Measurements from ENCODE around the gene SIGMAR1.
"Not testable (repeated sequence)": the region's sequence is repeated elsewhere in the genome, so short reads cannot be mapped to it uniquely, and the experiment has no call there.

Gene SIGMAR1

DNA sequence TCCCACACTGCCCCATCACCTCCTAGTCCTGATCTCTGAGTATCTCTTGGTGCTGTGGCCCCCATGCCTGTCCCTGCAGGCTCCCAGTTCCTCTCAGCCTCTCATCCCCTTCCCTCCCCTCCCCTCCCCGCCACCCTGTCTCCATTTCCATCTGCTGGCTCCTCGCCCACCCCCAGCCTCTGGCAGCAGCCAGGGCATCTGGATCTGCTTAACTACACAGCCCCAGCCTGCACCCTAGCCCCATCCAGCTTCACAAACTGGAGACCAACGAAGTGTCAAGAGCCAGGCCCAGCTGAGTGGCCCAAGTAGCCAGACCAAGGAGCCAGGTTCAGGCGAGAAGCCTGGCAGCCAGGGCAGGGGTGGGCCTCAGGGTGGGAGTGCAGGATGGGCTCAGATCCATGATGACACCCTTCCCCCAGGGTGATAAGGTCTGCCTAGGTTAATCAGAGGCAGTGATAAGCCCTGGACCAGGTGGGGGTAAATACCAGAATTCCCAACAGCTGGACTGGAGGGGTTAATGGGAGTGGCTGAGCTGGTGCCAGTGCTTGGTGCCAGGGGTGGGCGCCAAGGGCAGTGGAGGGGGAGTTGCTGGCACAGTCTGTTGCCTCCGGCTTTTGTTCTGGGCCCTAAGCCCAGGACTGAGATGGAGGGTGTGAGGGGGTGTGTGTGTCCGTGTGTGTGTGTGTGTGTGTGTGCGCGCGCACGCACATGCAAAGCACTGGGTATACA, 16.9 kb upstream of the SIGMAR1 start:
- no peak for DNase-seq

DNA sequence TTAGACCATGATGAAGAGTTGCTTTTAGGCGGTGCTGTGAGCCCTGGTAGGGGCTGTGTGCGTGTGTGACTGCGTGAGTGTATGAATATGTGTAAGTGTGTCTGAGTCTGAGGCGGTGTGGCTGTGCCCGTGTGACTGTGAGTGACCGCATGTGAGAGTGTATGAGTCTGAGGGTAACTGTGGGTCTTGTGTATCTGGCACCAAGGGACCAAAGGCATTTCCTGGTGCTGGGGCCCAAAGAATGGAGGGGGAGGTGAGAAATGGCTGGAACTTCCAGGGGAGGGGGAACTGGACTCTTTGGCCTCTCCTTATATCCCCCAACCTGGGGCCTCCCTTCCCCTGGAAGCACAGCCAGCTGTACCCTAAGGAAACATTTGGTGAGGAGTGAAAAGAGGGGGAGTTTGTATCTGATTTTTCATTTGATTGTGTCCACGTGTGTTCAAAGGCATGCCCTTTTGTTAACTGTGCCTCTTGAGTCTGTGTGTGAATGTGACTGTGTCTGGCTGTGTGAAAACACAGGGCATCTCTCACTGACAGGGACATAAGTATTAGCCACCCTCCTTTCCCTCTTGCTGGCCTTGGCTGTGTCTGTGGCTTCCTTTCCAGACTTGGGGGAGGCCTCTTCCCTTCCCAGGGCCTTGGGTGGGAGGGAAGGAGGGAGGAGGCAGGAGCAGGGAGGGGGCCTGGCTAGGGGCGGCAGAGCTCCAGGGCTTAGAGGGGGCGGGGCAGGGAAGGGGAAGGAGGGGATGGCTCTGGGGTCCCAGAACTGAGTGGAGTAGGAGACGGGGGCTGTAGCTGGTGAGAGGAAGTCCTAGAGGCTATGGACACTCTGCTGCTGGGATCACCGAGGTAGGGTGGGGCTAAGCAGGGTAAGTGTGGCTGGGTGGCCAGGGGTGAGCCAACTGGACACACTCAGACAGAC, 15.8 kb upstream of the SIGMAR1 start:
- DNase-seq = no peak

DNA sequence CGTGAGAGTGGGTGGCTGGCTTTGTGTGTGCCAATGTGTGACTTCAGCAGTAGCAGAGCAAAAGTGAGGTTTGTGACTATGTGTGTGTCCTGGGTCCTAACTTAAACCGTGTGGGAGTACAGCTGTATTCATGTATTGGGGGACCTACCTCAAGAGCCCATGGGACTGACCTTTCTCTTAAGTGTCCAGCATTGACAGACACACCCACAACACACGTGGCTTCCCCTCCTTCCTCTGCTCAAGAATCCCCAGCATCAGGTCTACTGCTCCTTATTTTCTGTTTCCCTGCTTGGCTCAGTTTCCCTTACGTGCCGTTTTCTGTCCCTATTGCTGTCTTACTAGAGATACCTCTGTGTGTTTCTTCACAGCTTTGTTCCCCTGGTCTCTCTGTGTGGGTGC, 15.0 kb upstream of the SIGMAR1 start:
- DNase-seq = no peak

DNA sequence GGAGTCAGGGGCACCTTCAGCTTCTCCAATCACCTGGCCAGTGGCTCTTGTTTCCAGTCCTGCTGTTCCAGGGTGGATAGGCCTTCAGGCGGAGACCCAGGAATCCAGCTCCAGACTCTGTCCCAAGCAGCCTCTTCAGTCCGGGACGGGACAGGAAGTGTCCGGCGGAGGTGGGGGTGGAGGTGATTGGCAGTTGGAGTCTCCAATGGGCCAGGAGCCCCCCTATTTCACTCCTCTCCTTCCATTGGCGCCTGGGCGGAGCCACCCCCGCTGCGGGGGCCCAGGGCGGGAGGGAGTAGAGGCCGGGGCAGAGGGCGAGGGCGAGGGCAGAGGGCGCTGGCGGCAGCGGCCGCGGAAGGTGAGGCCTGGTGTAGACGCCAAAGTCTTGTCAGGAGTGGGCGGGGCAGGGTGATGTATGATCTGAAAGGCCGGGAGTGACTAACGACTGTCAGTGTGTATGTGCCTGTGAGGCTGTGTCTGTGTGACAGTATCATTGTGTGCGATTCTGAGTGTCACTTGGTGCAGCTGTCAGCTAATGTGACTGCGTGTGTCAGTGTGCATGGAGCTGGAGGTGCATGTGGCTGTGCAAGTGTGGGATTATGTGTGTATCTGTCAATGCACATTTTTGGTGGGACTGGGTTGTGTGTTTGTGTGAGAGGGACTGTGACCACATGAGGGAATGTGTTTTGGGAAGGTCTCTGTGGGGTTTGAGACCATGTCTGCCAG, 14.5 kb upstream of the SIGMAR1 start, which contains the start of gene IL11RA:
TSS of gene IL11RA (plus strand) at position 310 of the 726 bp plus-strand sequence. CDS start 3,033 bp downstream, outside the sequence.
- peak; percentile 38 for DNase-seq

DNA sequence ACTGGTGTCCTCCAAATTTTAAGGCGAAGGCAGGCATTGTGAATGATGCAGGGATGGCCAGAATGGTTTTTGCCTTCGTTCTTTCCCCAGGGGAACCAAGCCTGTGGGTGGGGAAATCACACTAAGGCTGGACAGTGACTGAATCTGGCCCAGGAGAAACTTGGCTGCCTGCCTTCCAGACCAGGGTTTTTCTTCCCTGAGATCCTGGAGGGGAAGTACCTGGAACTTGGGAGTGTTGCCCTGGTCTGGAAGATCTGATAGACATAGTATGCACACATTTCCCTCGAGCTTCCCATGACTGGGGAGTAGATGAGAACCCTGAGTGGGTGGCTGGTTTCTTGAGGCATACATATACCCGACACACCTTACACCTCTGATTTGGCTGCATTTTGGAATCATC, 13.7 kb upstream of the SIGMAR1 start:
- no peak for DNase-seq

DNA sequence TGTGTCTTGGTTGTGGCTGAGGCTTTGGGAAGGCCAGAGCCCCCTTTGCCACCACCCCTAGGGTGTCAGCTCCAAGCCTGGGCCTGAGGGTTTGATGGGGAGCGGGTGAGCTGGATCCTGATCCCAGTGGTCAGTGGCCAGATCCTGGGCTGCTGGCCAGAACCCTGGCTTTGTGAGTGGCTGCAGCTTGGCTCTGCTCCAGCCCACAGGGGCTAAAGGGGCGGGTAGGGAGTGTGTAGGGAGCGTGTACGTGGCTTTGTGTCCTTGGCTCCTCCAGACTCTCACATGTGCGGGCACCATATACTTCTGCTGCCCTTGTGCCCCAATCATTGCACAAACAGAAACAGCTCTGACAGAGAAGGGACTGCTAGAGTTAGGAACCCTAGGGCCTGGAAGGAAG, 13.2 kb upstream of the SIGMAR1 start:
- no peak for DNase-seq

DNA sequence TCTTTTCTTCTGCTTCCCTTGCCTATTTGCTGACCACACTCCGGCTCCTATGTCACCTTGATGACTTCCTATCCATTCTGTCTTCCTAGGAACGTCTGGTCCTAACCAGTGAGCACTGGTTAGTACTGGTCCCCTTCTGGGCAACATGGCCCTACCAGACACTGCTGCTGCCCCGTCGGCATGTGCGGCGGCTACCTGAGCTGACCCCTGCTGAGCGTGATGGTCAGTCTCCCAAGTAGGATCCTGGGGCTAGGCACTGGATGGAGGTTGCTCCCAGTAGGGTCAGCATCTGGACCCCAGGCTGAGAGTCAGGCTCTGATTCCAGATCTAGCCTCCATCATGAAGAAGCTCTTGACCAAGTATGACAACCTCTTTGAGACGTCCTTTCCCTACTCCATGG, 11.1 kb upstream of the SIGMAR1 start:
- no peak for DNase-seq

DNA sequence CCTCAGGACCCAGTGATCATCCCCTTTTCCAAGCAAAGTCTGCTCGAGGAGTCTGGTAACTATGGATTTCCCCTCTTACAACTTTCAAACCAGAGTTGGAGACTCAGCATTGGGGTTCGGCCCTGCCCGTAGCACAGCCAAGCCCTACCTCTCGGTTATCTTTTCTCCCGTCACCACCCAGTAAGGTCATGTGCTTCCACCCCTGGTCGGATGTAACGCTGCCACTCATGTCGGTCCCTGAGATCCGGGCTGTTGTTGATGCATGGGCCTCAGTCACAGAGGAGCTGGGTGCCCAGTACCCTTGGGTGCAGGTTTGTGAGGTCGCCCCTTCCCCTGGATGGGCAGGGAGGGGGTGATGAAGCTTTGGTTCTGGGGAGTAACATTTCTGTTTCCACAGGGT, 10.1 kb upstream of the SIGMAR1 start:
- no peak for DNase-seq

DNA sequence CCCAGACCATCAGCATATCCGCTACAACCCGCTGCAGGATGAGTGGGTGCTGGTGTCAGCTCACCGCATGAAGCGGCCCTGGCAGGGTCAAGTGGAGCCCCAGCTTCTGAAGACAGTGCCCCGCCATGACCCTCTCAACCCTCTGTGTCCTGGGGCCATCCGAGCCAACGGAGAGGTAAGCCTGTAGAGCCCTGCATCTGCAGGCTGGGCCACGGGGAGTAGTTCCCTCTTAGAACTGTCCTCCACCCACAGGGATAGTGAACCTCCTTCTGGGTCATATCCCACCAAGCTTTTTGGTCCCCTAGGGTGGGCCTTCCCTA, 9.5 kb upstream of the SIGMAR1 start:
- DNase-seq = no peak

DNA sequence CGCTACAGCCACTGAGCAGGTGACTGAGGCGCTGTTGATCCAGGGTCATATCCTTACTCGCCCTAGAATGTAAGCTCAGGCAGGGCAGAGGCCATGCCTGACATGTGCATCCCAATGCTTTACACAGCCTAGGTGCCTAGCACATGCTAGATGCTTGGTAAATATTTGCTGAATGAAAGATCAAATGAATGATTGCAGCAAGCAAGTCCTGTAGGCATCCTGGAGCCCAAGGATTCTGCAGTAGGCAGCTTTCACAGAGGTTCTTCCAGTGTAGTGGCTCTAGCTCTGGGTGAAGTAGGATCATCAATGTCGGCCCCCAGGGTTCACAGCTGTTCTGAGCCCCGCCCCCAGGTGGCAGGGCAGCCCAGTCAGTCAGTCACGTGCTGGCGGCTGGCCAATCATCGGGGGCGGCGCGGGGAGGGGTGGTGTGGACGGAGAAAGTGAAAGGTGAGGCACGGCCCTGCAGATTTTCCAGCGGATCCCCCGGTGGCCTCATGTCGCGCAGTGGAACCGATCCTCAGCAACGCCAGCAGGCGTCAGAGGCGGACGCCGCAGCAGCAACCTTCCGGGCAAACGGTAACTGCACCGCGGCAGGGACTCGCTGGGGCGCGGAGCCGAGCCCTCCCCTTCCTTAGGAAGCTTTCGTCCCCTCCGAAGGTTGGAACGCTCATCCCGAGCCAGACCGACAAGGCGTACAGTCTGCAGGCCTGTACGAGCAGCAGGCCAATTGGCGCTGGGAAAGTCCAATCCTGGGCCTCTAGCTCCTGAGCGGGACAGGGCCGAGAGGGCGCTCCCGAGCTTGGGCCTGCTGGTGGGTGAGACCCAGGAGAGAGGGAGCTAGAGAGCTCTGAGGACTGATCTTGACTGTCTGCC, 8.9 kb upstream of the SIGMAR1 start, which contains the start of gene GALT:
TSS of gene GALT (plus strand) at position 465 of the 873 bp plus-strand sequence. CDS start at position 495, 30 bp downstream.
- peak; percentile 97 for DNase-seq

DNA sequence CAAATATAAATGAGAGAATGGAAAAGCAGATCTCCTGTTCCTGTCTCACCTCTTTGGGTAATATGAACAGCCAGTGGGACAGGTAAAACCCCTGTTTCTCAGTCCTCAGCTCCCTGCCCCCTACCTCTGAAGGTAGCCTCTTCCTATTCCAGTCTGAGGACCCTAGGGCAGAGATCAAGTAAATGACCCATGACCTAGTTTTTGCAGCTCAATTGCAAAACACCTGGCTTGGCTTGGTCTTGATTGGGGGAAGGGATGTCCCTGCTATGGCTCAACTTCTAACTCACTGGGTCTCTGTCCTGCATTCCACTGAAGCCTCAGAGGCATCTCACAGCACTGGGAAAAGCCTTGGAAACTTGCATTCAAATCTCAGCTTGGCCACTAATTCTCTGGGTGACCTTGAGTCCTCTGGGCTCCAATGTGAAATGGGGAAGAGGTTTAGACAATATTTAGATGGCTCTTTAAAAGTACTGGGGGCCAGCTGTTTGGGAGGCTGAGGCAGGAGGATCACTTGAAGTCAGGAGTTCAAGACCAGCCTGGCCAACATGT, 7.3 kb upstream of the SIGMAR1 start:
- DNase-seq = no peak

DNA sequence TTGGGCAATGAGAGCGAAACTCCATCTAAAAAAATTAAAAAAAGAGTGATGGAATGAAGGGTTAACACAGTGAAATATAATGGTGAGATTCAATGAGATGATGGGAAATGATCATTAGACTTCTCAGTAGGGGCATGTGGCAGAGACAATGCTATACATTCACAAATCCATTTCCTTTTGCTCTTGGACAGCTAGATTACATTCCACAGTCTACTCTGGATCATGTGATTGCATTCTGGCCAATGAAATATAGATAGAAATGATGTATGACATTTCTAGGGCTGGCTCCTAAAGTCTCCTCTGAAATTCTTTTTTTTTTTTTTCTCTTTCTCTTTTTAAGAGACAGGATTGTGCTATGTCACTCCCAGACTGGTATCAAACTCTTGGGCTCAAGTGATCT, 5.1 kb upstream of the SIGMAR1 start:
- DNase-seq = no peak

DNA sequence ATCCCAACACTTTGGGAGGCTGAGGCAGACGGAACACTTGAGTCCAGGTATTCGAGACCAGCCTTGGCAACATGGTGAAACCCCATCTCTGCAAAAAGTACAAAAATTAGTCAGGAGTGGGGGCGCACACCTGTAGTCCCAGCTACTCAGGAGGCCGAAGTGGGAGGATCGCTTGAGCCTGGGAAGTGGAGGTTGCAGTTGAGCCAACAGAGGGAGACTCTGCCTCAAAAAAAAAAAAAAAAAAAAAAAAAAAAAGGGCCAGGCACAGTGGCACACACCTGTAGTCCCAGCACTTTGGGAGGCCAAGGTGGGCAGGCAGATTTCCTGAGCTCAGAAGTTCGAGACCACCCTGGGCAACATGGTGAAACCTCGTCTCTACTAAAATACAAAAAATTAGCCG, 1.7 kb upstream of the SIGMAR1 start:
- DNase-seq = not testable (repeated sequence)

DNA sequence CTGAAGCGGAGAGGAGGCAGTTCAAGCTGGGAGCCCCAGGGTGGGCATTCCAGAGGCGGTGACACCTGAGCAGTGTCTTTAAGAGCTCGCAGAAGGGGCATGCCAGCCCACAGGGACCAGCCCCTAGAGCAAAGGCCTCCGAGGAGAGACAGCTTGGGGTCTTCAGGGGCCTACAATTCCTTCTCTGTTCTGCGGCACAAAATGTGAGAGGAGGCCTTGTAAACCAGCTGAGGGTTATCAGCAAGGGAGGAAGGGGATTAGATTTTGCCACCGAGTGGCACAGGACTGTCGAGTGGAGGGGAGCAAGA, 505 bp upstream of the SIGMAR1 start:
- no peak for DNase-seq

DNA sequence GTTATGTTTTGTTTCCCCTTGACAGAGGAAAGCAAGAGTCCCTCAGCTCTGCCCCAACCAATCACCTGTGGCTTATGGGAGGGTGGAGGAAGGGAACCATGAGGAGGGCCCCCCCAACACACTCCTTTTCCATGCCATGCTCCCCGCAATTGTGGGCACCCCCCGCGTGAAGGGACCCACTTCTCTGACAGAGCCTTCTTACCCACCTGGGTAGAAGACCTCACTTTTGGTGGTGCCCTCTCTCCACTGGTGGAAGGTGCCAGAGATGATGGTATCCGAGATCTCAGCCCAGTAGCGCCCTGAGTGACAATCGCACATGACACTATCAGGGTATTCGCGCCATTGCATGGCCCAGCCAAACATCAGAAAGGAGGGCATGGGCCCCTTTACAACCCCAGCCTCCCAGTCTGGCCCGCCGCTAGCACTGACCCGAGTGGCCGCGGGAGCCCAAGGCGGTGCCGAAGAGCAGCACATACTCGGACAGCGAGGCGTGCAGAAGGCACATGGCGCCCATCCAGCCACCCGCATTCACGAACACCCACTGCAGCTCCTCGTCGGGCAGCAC, 714 bp downstream of the SIGMAR1 start:
- no peak for DNase-seq

DNA sequence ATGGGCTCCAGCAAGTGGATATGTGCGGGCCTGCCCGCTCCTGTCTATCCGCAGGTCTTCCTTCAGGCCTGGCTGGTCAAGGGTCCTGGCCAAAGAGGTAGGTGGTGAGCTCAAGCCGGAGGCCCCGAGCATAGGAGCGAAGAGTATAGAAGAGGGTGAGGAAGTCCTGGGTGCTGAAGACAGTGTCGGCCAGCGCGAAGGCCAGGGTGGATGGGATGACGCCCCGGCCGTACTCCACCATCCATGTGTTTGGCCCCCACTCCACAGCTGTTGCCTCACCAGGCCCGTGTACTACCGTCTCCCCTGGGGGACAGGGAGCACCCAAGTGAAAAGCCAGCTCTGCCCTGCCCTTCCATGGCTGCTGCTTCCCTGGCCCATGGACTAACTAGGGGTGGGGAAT, 2.0 kb downstream of the SIGMAR1 start:
- no peak for DNase-seq

DNA sequence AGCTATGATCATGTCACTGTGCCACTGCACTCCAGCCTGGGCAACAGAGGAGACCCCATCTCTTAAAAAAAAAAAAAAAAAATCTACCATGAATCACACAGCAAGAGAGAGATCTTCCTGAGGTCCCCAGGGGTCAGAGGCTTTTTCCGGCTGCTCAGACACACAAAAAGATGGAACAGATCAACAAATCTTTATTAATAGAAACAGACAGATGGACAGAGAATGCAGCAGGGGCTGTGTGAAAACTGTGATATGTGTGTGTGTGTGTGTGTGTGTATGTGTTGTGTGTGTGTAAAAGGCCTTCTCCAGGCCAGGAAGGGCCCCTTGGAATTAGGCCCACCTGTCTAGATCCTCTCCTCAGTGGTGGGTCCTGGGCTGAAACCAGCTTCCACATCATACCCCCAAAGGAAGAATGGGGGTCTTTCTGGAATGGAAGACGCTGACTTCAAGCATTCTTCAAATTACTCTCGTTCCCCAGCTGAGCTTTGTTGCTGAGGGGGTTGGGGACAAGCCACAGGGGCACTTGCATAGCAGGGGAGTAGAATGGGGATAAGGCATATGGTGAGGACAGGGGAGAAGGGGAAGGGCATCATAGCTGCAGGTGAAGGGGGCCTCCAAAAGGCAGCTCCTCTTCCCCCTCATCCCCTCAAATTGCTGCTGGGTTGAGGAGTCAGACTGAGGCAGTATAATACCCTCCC, 2.9 kb downstream of the SIGMAR1 start:
- no peak for DNase-seq

DNA sequence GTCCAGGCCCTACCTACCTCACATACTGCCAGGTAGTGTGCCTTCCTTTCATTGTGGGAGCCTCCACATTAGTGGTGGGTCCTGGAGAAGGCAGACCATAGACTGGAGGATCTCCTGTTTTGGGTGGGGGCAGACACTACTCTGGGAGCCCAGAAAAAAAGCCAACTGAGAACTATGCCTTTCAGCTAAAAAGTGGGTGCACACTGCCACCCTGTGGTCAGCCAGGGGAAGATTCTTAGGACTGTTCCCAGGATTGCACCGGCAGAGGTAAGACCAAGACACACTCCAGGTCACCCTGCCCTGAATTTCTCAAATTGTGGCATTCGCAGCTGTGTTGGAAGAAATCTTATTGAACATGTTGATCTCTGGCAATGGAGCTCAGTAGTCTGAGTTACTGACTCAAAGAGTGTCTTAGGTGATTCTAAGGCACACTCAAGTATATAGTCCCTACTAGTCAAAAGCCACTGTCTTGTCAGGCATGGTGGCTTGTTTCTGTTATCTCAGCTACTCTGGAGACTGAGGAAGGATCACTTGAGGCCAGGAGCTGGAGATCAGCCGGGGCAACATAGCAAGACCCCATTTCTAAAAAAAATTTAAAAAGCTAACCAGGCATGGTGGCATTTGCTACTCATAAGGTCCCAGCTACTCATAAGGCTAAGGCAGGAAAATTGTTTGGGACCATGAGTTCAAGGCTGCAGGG, 3.6 kb downstream of the SIGMAR1 start:
- DNase-seq = peak; percentile 76

DNA sequence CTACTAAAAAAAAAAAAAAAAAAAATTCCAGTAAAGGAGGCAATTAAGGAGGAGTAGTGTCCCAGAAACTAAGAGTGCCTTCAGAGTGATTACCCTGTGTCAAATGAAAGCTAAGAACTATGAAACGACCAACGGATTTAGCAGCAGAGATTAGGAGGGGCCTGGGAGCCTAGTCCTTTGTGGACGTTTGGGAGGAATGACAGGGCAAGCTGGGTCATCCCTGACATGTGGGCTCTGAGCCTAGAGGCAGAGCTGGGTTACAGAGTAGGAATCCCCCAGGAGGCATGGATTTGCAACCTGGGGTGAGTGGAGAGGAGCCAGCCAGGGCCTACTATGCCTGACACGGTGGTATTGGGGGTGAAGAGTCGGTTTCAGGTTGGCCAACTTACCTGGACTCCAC, 4.4 kb downstream of the SIGMAR1 start:
- DNase-seq = no peak

DNA sequence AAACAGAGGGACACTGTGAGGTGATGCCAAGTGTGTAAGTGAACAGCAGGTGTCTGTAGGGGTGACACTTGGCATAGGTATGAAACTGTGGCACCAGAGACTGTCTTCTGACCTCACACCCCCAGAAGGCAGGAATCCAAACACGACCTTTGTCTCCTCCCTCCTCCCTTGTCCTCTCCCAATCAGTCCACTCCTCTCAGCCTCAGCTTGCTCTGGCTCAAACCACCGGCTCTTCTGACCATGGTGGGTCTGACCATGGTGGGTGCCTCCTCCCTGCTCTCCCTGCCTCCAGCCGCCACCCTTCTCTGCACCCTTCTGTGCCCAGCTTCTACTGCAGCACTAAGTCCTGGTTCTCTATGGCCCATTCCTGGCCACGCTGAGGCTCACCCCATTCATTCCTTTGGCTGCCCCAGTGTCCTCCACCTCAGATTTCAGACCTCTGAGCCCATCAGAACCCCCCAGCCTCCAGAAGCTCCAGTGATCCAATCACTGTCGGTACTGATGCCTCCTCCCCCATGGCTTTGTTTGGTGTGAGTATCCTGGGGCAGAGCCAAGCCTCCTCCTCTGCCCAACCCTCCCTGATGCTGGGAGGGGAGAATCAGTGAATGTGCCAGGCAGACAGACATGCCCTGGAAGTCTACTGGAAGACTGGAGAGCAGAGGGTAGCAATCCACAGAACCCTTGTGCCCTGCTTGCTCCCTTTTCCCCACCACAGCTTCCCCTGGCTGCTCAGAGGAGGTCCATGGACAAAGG, 7.0 kb downstream of the SIGMAR1 start:
- DNase-seq = no peak
